Measurements from ENCODE around the gene ABHD8.

The ABHD8 gene

DNA sequence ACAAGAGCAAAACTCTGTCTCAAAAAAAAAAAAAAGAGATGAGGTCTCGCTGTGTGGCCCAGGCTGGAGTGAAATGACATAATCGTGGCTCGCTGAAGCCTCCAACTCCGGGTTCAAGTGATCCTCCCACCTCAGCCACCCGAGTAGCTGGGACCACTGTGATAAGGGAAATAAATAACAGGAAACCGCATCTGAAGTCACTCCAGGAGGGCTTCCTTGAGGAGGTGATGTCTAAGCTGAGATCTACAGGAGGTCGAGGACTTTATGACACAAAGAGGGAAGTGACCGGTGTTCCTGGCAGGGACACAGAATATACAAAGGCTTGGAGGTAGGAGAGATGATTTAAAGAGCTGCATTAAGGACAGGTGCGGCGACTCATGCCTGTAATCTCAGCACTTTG lies 48.6 kb downstream of the ABHD8 start:
- TF ChIP-seq, protein P1, sequence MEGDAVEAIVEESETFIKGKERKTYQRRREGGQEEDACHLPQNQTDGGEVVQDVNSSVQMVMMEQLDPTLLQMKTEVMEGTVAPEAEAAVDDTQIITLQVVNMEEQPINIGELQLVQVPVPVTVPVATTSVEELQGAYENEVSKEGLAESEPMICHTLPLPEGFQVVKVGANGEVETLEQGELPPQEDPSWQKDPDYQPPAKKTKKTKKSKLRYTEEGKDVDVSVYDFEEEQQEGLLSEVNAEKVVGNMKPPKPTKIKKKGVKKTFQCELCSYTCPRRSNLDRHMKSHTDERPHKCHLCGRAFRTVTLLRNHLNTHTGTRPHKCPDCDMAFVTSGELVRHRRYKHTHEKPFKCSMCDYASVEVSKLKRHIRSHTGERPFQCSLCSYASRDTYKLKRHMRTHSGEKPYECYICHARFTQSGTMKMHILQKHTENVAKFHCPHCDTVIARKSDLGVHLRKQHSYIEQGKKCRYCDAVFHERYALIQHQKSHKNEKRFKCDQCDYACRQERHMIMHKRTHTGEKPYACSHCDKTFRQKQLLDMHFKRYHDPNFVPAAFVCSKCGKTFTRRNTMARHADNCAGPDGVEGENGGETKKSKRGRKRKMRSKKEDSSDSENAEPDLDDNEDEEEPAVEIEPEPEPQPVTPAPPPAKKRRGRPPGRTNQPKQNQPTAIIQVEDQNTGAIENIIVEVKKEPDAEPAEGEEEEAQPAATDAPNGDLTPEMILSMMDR (IDR thresholded peaks at IDR 0.05; ENCODE audit: low read depth, low read length, missing control alignments), result no peak
- Histone ChIP-seq H3K27me3 (replicated peaks) (no peaks in the 10 kb centered on the region), H3K4me3 (ENCODE audit: low read depth, low read length) (no peak overlapping the region), H3K36me3 (replicated peaks) (no peaks in the 10 kb centered on the region), H3K27ac (no peak overlapping the region)
- in situ Hi-C loops (cut with HindIII; ENCODE audit: low pct_ligation_motif_present, low sequenced_read_pairs), result no loop called here
- no peak for DNase-seq

- no peak for DNase-seq
- no peak overlapping the region for H3K27ac ChIP-seq
- in situ Hi-C loops (cut with HindIII; ENCODE audit: low pct_ligation_motif_present, low sequenced_read_pairs), result no loop called here
- H3K36me3 ChIP-seq (replicated peaks), result no peaks in the 10 kb centered on the region
- TF ChIP-seq, protein P1 (IDR thresholded peaks at IDR 0.05; ENCODE audit: low read depth, low read length, missing control alignments), result no peak
- no peak overlapping the region for H3K4me3 ChIP-seq (ENCODE audit: low read depth, low read length)
- H3K27me3 ChIP-seq (replicated peaks), result no peaks in the 10 kb centered on the region
Observed at GRCh38 chr19:17249887-17250548, 53.2 kb downstream of the ABHD8 start.

GRCh38 chr19:17248011-17248776 lies 55.0 kb downstream of the ABHD8 start:
- Histone ChIP-seq H3K27me3 (replicated peaks) (no peaks in the 10 kb centered on the region), H3K27ac (no peak overlapping the region), H3K4me3 (ENCODE audit: low read depth, low read length) (no peak overlapping the region), H3K36me3 (replicated peaks) (no peaks in the 10 kb centered on the region)
- DNase-seq, result no peak
- in situ Hi-C loops (cut with HindIII; ENCODE audit: low pct_ligation_motif_present, low sequenced_read_pairs), result no loop called here
- TF ChIP-seq, protein P1 (IDR thresholded peaks at IDR 0.05; ENCODE audit: low read depth, low read length, missing control alignments), result no peak

DNA sequence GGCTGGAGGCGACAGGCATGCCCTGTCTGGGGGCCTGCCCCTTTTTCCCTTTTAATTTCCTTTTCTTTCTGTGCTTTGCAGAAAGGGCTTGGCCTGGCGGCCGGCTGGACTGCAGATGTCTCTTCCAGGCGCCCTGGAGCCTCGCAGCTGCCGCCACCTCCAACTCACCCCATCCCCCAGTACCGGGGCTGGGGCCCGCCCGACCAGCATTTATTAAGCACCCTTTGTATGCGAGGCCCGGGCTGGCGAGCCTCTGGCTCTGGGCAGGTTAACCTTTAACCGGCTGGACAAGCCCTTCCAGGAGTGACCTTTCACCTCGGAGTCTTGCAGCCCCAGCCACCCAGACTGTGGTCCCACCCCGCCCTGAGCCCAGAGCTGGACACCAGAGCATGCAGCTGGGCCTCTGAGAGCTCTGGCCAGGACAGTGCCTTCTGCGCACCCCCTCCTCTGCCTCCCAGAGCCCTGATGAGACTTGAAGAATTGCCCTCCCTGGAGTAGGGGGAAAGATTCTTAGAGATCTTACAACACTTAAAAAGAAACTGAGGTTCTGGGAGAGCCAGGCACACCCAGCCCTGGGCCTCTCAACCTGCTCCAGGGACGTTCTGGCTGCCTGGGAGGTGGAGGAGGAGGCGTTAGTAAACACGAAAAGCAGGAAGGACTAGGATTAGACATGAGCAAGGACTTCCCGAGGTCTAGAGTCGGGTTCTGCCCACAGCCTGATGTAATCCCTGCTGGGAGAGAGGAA lies 56.4 kb downstream of the ABHD8 start:
- no peaks in the 10 kb centered on the region for H3K27me3 ChIP-seq (replicated peaks)
- no peaks in the 10 kb centered on the region for H3K36me3 ChIP-seq (replicated peaks)
- H3K27ac ChIP-seq, result no peak overlapping the region
- no peak for DNase-seq
- in situ Hi-C loops (cut with HindIII; ENCODE audit: low pct_ligation_motif_present, low sequenced_read_pairs), result no loop called here
- TF ChIP-seq, protein P1 (IDR thresholded peaks at IDR 0.05; ENCODE audit: low read depth, low read length, missing control alignments), result no peak
- H3K4me3 ChIP-seq (ENCODE audit: low read depth, low read length), result peak overlapping the region; percentile 51

GRCh38 chr19:17245535-17245984 lies 57.7 kb downstream of the ABHD8 start, which contains the start of gene NR2F6:
Gene NR2F6 (minus strand): TSS chr19:17245919. CDS start chr19:17245220, 699 bp downstream.
- TF ChIP-seq, protein P1 (IDR thresholded peaks at IDR 0.05; ENCODE audit: low read depth, low read length, missing control alignments), result no peak
- Histone ChIP-seq H3K4me3 (ENCODE audit: low read depth, low read length) (peak within 1 kb of the TSS; percentile 76), H3K27me3 (replicated peaks) (no peaks in the 10 kb centered on the region), H3K27ac (no peak within 1 kb of the TSS), H3K36me3 (replicated peaks) (no peaks in the 10 kb centered on the region)
- DNase-seq, result no peak
- in situ Hi-C loops (cut with HindIII; ENCODE audit: low pct_ligation_motif_present, low sequenced_read_pairs), result no loop called here
